HepG2 (cell line): ENCODE results near the gene ARMC5. TPM values are rescaled to one million over a fixed set of nuclear protein-coding genes. Genes with fewer than 3 reads are reported as not detected.

Experiments
- CENPX ChIP-seq: sonication (generic); formaldehyde crosslinking; IDR thresholded peaks from 2 replicates; pipeline ENCODE4 v1.9.0; 2021; ENCODE audit warnings: mild to moderate bottlenecking, missing genetic modification reagents, moderate library complexity
- FOXM1 ChIP-seq: sonication (generic); formaldehyde crosslinking; IDR thresholded peaks from 2 replicates; pipeline ENCODE4 v1.5.0; 2020; ENCODE audit warnings: missing genetic modification reagents
- GATAD1 ChIP-seq: IDR thresholded peaks from 2 replicates; pipeline ENCODE4 v1.6.1; 2016; ENCODE audit warnings: missing genetic modification reagents, missing compliant biosample characterization
- NFKBIZ ChIP-seq: IDR thresholded peaks from 2 replicates; pipeline ENCODE4 v1.6.1; 2018; ENCODE audit warnings: missing genetic modification reagents, missing compliant biosample characterization
- SMARCC2 ChIP-seq: fragments of 450-650 bp; IDR thresholded peaks from 2 replicates; pipeline ENCODE4 v1.6.1; 2017; ENCODE audit warnings: antibody characterized with exemption, mild to moderate bottlenecking
- ZNF224 ChIP-seq: sonication (generic); formaldehyde crosslinking; IDR thresholded peaks from 2 replicates; pipeline ENCODE4 v1.5.0; 2020; ENCODE audit warnings: mild to moderate bottlenecking, missing genetic modification reagents
- ZNF343 ChIP-seq: sonication (generic); formaldehyde crosslinking; IDR thresholded peaks from 2 replicates; pipeline ENCODE4 v1.4.0; 2020; ENCODE audit warnings: mild to moderate bottlenecking, missing genetic modification reagents
- ZNF501 ChIP-seq: sonication (generic); formaldehyde crosslinking; IDR thresholded peaks from 2 replicates; pipeline ENCODE4 v1.5.1; 2020; ENCODE audit warnings: mild to moderate bottlenecking, moderate library complexity, missing genetic modification reagents
- ZNF670 ChIP-seq: sonication (generic); formaldehyde crosslinking; IDR thresholded peaks from 2 replicates; pipeline ENCODE4 v1.8.0; 2022; ENCODE audit warnings: mild to moderate bottlenecking, missing genetic modification reagents, borderline replicate concordance
- ZNF720 ChIP-seq: sonication (generic); formaldehyde crosslinking; IDR thresholded peaks from 2 replicates; pipeline ENCODE4 v1.4.0; 2020; ENCODE audit warnings: missing genetic modification reagents
- ZNF749 ChIP-seq: sonication (generic); formaldehyde crosslinking; IDR thresholded peaks from 2 replicates; pipeline ENCODE4 v1.8.0; 2022; ENCODE audit warnings: mild to moderate bottlenecking, missing genetic modification reagents, moderate library complexity, borderline replicate concordance
- ZSCAN22 ChIP-seq: sonication (generic); formaldehyde crosslinking; IDR thresholded peaks from 2 replicates; pipeline ENCODE4 v1.4.0; 2020; ENCODE audit warnings: mild to moderate bottlenecking, missing genetic modification reagents
- polyA plus RNA-seq, 8 experiments: library from polyadenylated mRNA; depleted of rRNA in 3 of 8; stranded (reverse) in 7 of 8; unstranded in 1 of 8; fragments of >200 nt; fragmentation: Illumina TruSeq in 4 of 8; extraction: Trizol in 4 of 8; gene quantifications; 2 replicates each; pipeline versions ENCODE4 v1.2.1 to v1.2.3, GENCODE V29; 2011 to 2016; ENCODE audit warnings: low read depth in 4 of 8, missing spikeins in 1 of 8, mixed read lengths in 1 of 8; ENCODE audit not compliant: insufficient read depth in 1 of 8
- total RNA-seq, 5 experiments: library from RNA; depleted of rRNA; stranded (reverse); fragments of >200 nt; fragmentation: Illumina TruSeq; extraction: Trizol; gene quantifications; 2 replicates each; pipeline ENCODE4 v1.2.3, GENCODE V29; 2016; ENCODE audit warnings: low read depth in 1 of 5
- TF ChIP-seq, protein P1 (sequence below): sonication (generic); formaldehyde crosslinking; IDR thresholded peaks from 2 replicates; pipeline ENCODE4 v1.8.0; 2022; ENCODE audit warnings: missing genetic modification reagents, mild to moderate bottlenecking, borderline replicate concordance
- TF ChIP-seq, protein P2 (sequence below): sonication (generic); formaldehyde crosslinking; IDR thresholded peaks from 2 replicates; pipeline ENCODE4 v1.5.0; 2020; ENCODE audit warnings: missing genetic modification reagents
- TF ChIP-seq, protein P3 (sequence below), 2 experiments: sonication (generic) in 1 of 2; formaldehyde crosslinking in 1 of 2; IDR thresholded peaks; 2 replicates each; pipeline versions ENCODE4 v1.4.0 to v1.6.1; 2018 to 2020; ENCODE audit warnings: missing genetic modification reagents in 2 of 2, borderline replicate concordance in 1 of 2, low read depth in 1 of 2, mild to moderate bottlenecking in 1 of 2, missing biosample characterization in 1 of 2
- TF ChIP-seq, protein P4 (sequence below): sonication (generic); formaldehyde crosslinking; IDR thresholded peaks from 2 replicates; pipeline ENCODE4 v1.4.0; 2020; ENCODE audit warnings: mild to moderate bottlenecking, missing genetic modification reagents
- TF ChIP-seq, protein P5 (sequence below): sonication (generic); formaldehyde crosslinking; IDR thresholded peaks from 2 replicates; pipeline ENCODE4 v1.8.1; 2023; ENCODE audit warnings: missing genetic modification reagents, mild to moderate bottlenecking, borderline replicate concordance
- TF ChIP-seq, protein P6 (sequence below): sonication (generic); formaldehyde crosslinking; IDR thresholded peaks from 2 replicates; pipeline ENCODE4 v1.9.0; 2021; ENCODE audit warnings: missing genetic modification reagents, borderline replicate concordance
- TF ChIP-seq, protein P7 (sequence below): sonication (generic); formaldehyde crosslinking; IDR thresholded peaks from 2 replicates; pipeline ENCODE4 v1.4.0; 2020; ENCODE audit warnings: missing genetic modification reagents, borderline replicate concordance

Gene ARMC5
- total and polyA plus RNA-seq, 2 of the 13 experiments (the other 11 are each of a cell fraction or from before 2014, with no cell fraction given): 10.8 to 22.3 TPM

DNA sequence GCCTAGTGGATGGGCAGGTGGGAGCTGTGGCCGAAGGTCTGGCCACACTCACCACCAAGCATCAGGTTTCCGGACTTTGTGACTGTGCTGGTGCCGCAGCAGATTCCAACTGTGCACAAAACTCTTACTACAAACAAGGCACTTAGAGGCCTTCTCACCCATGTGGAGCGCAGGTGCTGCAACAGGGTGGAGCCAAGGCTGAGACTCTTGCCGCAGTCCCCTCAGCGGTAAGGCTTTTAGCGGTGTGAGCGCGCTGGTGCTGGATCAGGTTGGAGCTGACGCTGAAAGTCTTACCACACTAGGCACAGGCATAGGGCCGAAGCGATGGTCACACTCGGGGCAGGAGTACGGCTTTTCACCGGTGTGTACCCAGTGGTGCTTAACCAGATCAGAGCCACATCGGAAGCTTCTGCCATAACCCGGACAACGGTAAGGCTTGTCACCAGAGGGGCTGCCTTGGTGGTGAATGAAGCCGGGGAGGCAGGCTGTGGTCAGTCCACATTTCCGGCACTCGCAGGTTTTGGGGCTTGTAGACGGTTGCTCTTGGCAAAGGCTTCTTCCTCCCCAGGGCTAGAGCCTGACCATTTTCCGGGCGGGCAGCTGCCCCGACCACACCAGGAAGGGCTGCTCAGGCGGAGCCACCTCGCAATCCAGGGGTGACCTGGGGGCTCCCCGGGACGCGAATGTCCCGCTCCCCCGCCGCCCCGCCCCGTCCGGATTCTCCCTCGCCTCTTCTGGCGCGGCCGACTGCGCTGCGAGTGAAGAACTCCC lies 1.0 kb upstream of the ARMC5 start (continued):
- TF ChIP-seq, protein P1, sequence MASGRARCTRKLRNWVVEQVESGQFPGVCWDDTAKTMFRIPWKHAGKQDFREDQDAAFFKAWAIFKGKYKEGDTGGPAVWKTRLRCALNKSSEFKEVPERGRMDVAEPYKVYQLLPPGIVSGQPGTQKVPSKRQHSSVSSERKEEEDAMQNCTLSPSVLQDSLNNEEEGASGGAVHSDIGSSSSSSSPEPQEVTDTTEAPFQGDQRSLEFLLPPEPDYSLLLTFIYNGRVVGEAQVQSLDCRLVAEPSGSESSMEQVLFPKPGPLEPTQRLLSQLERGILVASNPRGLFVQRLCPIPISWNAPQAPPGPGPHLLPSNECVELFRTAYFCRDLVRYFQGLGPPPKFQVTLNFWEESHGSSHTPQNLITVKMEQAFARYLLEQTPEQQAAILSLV: no peak
- TF ChIP-seq ZNF501 (CRISPR knock-in tag) (no peak), NFKBIZ (peak; percentile 91), GATAD1 (CRISPR knock-in tag) (peak; percentile 71; the same call in 1 of the 2 replicates), ZNF343 (CRISPR knock-in tag) (peak; percentile 7), ZNF720 (CRISPR knock-in tag) (no peak), ZNF224 (CRISPR knock-in tag) (peak; percentile 94), ZNF749 (peak; percentile 92), ZNF670 (CRISPR knock-in tag) (no peak; the same call in 1 of the 2 replicates), SMARCC2 (no peak), CENPX (no peak), ZSCAN22 (no peak), FOXM1 (CRISPR knock-in tag) (no peak)
- TF ChIP-seq, protein P2, sequence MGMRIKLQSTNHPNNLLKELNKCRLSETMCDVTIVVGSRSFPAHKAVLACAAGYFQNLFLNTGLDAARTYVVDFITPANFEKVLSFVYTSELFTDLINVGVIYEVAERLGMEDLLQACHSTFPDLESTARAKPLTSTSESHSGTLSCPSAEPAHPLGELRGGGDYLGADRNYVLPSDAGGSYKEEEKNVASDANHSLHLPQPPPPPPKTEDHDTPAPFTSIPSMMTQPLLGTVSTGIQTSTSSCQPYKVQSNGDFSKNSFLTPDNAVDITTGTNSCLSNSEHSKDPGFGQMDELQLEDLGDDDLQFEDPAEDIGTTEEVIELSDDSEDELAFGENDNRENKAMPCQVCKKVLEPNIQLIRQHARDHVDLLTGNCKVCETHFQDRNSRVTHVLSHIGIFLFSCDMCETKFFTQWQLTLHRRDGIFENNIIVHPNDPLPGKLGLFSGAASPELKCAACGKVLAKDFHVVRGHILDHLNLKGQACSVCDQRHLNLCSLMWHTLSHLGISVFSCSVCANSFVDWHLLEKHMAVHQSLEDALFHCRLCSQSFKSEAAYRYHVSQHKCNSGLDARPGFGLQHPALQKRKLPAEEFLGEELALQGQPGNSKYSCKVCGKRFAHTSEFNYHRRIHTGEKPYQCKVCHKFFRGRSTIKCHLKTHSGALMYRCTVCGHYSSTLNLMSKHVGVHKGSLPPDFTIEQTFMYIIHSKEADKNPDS: no peak
- TF ChIP-seq, protein P3, sequence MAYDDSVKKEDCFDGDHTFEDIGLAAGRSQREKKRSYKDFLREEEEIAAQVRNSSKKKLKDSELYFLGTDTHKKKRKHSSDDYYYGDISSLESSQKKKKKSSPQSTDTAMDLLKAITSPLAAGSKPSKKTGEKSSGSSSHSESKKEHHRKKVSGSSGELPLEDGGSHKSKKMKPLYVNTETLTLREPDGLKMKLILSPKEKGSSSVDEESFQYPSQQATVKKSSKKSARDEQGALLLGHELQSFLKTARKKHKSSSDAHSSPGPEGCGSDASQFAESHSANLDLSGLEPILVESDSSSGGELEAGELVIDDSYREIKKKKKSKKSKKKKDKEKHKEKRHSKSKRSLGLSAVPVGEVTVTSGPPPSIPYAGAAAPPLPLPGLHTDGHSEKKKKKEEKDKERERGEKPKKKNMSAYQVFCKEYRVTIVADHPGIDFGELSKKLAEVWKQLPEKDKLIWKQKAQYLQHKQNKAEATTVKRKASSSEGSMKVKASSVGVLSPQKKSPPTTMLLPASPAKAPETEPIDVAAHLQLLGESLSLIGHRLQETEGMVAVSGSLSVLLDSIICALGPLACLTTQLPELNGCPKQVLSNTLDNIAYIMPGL (CRISPR knock-in tag; IDR thresholded peaks at IDR 0.05; ENCODE audit: borderline replicate concordance in 1 of 2, low read depth in 1 of 2): peak; percentile 96 to 98
- TF ChIP-seq, protein P4, sequence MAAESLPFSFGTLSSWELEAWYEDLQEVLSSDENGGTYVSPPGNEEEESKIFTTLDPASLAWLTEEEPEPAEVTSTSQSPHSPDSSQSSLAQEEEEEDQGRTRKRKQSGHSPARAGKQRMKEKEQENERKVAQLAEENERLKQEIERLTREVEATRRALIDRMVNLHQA (CRISPR knock-in tag): no peak
- TF ChIP-seq, protein P5, sequence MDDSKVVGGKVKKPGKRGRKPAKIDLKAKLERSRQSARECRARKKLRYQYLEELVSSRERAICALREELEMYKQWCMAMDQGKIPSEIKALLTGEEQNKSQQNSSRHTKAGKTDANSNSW: peak; percentile 85
- TF ChIP-seq, protein P6, sequence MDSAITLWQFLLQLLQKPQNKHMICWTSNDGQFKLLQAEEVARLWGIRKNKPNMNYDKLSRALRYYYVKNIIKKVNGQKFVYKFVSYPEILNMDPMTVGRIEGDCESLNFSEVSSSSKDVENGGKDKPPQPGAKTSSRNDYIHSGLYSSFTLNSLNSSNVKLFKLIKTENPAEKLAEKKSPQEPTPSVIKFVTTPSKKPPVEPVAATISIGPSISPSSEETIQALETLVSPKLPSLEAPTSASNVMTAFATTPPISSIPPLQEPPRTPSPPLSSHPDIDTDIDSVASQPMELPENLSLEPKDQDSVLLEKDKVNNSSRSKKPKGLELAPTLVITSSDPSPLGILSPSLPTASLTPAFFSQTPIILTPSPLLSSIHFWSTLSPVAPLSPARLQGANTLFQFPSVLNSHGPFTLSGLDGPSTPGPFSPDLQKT (CRISPR knock-in tag): no peak
- TF ChIP-seq, protein P7, sequence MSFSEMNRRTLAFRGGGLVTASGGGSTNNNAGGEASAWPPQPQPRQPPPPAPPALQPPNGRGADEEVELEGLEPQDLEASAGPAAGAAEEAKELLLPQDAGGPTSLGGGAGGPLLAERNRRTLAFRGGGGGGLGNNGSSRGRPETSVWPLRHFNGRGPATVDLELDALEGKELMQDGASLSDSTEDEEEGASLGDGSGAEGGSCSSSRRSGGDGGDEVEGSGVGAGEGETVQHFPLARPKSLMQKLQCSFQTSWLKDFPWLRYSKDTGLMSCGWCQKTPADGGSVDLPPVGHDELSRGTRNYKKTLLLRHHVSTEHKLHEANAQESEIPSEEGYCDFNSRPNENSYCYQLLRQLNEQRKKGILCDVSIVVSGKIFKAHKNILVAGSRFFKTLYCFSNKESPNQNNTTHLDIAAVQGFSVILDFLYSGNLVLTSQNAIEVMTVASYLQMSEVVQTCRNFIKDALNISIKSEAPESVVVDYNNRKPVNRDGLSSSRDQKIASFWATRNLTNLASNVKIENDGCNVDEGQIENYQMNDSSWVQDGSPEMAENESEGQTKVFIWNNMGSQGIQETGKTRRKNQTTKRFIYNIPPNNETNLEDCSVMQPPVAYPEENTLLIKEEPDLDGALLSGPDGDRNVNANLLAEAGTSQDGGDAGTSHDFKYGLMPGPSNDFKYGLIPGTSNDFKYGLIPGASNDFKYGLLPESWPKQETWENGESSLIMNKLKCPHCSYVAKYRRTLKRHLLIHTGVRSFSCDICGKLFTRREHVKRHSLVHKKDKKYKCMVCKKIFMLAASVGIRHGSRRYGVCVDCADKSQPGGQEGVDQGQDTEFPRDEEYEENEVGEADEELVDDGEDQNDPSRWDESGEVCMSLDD: no peak; the same call in 1 of the 2 replicates
